H1 (cell line): ENCODE results near the gene PRKAA1. TPM values are rescaled to one million over a fixed set of nuclear protein-coding genes. Genes with fewer than 3 reads are reported as not detected.

Source experiments
- CTCF ChIA-PET: fragments of 300-600 bp; sonication (Branson Sonifier 250); formaldehyde crosslinking; loops from one replicate; lab custom pipeline; 2021; ENCODE audit not compliant: partially characterized antibody; lab: Charles Lee
- POLR2A ChIA-PET: fragments of 300-600 bp; sonication (Branson Sonifier 250); formaldehyde crosslinking; loops from one replicate; lab custom pipeline; 2021; ENCODE audit warnings: inconsistent platforms; ENCODE audit not compliant: partially characterized antibody; lab: Charles Lee
- DNase-seq, 2 experiments: peaks; one replicate each; pipeline versions ENCODE4 v3.0.0 to v3.0.0-alpha.2; 2010 to 2022; ENCODE audit warnings: low spot score in 2 of 2, low read depth in 1 of 2, mixed read lengths in 1 of 2
- FAIRE-seq: peaks from 2 replicates; lab custom pipeline; 2011; peaks lifted over from hg19 to GRCh38; lab: Jason Lieb, UNC
- H2AFZ ChIP-seq: 2 replicates; pipeline ENCODE4 v1.8.1; 2012; ENCODE audit warnings: low read length, inconsistent platforms
- H2AK5ac ChIP-seq: 2 replicates; pipeline ENCODE4 v1.6.1; 2013; ENCODE audit warnings: low read depth, low read length
- H2BK120ac ChIP-seq: replicated peaks from 2 replicates; pipeline ENCODE3; 2013; ENCODE audit warnings: low read depth, low read length, inconsistent platforms
- H2BK12ac ChIP-seq: 2 replicates; pipeline ENCODE4 v1.6.1; 2013; ENCODE audit warnings: low read depth, low read length
- H2BK15ac ChIP-seq: 2 replicates; pipeline ENCODE4 v1.6.1; 2013; ENCODE audit warnings: low read length
- H2BK20ac ChIP-seq: 2 replicates; pipeline ENCODE4 v1.6.1; 2013; ENCODE audit warnings: low read length
- H2BK5ac ChIP-seq: 2 replicates; pipeline ENCODE4 v1.6.1; 2013; ENCODE audit warnings: low read depth, low read length
- H3K14ac ChIP-seq: 2 replicates; pipeline ENCODE4 v1.6.1; 2013; ENCODE audit warnings: inconsistent platforms; ENCODE audit not compliant: insufficient read length
- H3K18ac ChIP-seq: 2 replicates; pipeline ENCODE4 v1.6.1; 2013; ENCODE audit warnings: low read length; ENCODE audit errors: extremely low read depth
- H3K23ac ChIP-seq: 2 replicates; pipeline ENCODE4 v1.6.1; 2013; ENCODE audit warnings: inconsistent platforms; ENCODE audit not compliant: insufficient read length
- H3K23me2 ChIP-seq: 2 replicates; pipeline ENCODE4 v1.6.1; 2013; ENCODE audit warnings: low read depth, low read length
- H3K27ac ChIP-seq: 2 replicates; pipeline ENCODE4 v1.6.1; 2011; ENCODE audit warnings: low read depth, low read length, inconsistent platforms
- H3K27me3 ChIP-seq, 4 experiments: replicated peaks in 1 of 4; 1 replicate in 1 of 4; 2 replicates in 3 of 4; pipeline versions ENCODE4 v1.6.1 to v1.8.1; 2011 to 2013; ENCODE audit warnings: low read length in 3 of 4, mild to moderate bottlenecking in 3 of 4, inconsistent platforms in 2 of 4, mixed read lengths in 2 of 4, moderate library complexity in 1 of 4; ENCODE audit not compliant: control insufficient read depth in 3 of 4, insufficient read depth in 3 of 4; ENCODE audit errors: extremely low read depth in 1 of 4
- H3K36me3 ChIP-seq, 4 experiments: 2 replicates each; pipeline versions ENCODE4 v1.6.1 to v1.8.1; 2011 to 2013; ENCODE audit warnings: mild to moderate bottlenecking in 4 of 4, low read length in 3 of 4, moderate library complexity in 2 of 4, control low read depth in 1 of 4, inconsistent platforms in 1 of 4; ENCODE audit not compliant: insufficient read depth in 4 of 4, control insufficient read depth in 2 of 4
- H3K4ac ChIP-seq: replicated peaks from 2 replicates; pipeline ENCODE3; 2013; ENCODE audit warnings: low read length, low read depth, mixed read lengths, inconsistent platforms; ENCODE audit not compliant: insufficient read length
- H3K4me1 ChIP-seq, 4 experiments: replicated peaks in 1 of 4; 1 replicate in 1 of 4; 2 replicates in 3 of 4; pipeline versions ENCODE4 v1.6.1 to v1.8.1; 2011 to 2013; ENCODE audit warnings: low read length in 3 of 4, inconsistent platforms in 2 of 4, mixed read lengths in 1 of 4; ENCODE audit not compliant: insufficient read depth in 4 of 4, control insufficient read depth in 3 of 4
- H3K4me2 ChIP-seq, 2 experiments: 2 replicates each; pipeline versions ENCODE4 v1.6.1 to v1.8.1; 2011 to 2013; ENCODE audit warnings: low read depth in 2 of 2, low read length in 2 of 2, control low read depth in 1 of 2, inconsistent platforms in 1 of 2, mild to moderate bottlenecking in 1 of 2; ENCODE audit not compliant: insufficient read depth in 1 of 2
- H3K4me3 ChIP-seq, 4 experiments: fragments of 200-600, 300-600 bp in 1 of 4; sonication (generic), shearing (Covaris generic), sonication (Bioruptor Twin) in 1 of 4; 2 replicates each; pipeline versions ENCODE4 v1.5.1 to v1.8.1; 2011 to 2016; ENCODE audit warnings: low read length in 4 of 4, low read depth in 3 of 4, control low read depth in 2 of 4, inconsistent platforms in 2 of 4, mild to moderate bottlenecking in 2 of 4, mixed read lengths in 1 of 4, moderate library complexity in 1 of 4; ENCODE audit not compliant: insufficient read depth in 2 of 4; ENCODE audit errors: extremely low read depth in 1 of 4
- H3K56ac ChIP-seq: replicated peaks from 2 replicates; pipeline ENCODE3; 2013; ENCODE audit warnings: low read depth, mild to moderate bottlenecking, mixed read lengths, low read length, inconsistent platforms; ENCODE audit not compliant: insufficient read length
- H3K79me1 ChIP-seq: 2 replicates; pipeline ENCODE4 v1.6.1; 2013; ENCODE audit warnings: low read depth, low read length, control low read depth
- H3K79me2 ChIP-seq, 2 experiments: 2 replicates each; pipeline versions ENCODE4 v1.6.1 to v1.8.1; 2012 to 2013; ENCODE audit warnings: low read length in 2 of 2, mild to moderate bottlenecking in 2 of 2, inconsistent platforms in 1 of 2; ENCODE audit not compliant: insufficient read depth in 2 of 2, control insufficient read depth in 1 of 2
- H3K9ac ChIP-seq, 4 experiments: replicated peaks in 1 of 4; 1 replicate in 1 of 4; 2 replicates in 3 of 4; pipeline versions ENCODE4 v1.6.1 to v1.8.1; 2011 to 2013; ENCODE audit warnings: low read depth in 3 of 4, low read length in 3 of 4, control low read depth in 2 of 4, mild to moderate bottlenecking in 2 of 4, moderate library complexity in 2 of 4, inconsistent platforms in 1 of 4; ENCODE audit errors: extremely low read depth in 1 of 4
- H3K9me3 ChIP-seq, 2 experiments: 2 replicates each; pipeline versions ENCODE4 v1.6.1 to v1.8.1; 2012 to 2013; ENCODE audit warnings: mild to moderate bottlenecking in 2 of 2, moderate library complexity in 2 of 2, control low read depth in 1 of 2, inconsistent platforms in 1 of 2, low read depth in 1 of 2, low read length in 1 of 2, mixed read lengths in 1 of 2; ENCODE audit not compliant: insufficient read depth in 2 of 2
- H4K20me1 ChIP-seq, 2 experiments: replicated peaks in 1 of 2; 2 replicates each; pipeline versions ENCODE3 to v1.8.1; 2011 to 2013; ENCODE audit warnings: inconsistent platforms in 2 of 2, low read length in 2 of 2, mild to moderate bottlenecking in 1 of 2; ENCODE audit not compliant: insufficient read depth in 2 of 2, control insufficient read depth in 1 of 2
- H4K5ac ChIP-seq: 2 replicates; pipeline ENCODE4 v1.6.1; 2013; ENCODE audit warnings: low read length, low read depth, mixed read lengths, inconsistent platforms; ENCODE audit not compliant: insufficient read length
- H4K8ac ChIP-seq: 2 replicates; pipeline ENCODE4 v1.8.0; 2013; ENCODE audit warnings: mild to moderate bottlenecking, moderate library complexity, low read length, inconsistent platforms; ENCODE audit not compliant: insufficient read depth; ENCODE audit errors: extremely low read depth
- H4K91ac ChIP-seq: replicated peaks from 2 replicates; pipeline ENCODE3; 2013; ENCODE audit warnings: low read length, mixed read lengths, inconsistent platforms; ENCODE audit not compliant: insufficient read length
- ASH2L ChIP-seq: fragments of 200-600, 300-600 bp; sonication (generic); IDR thresholded peaks from one replicate; pipeline ENCODE4 v1.7.1; 2017; ENCODE audit warnings: low read length
- FOSL1 ChIP-seq: IDR thresholded peaks from 2 replicates; pipeline ENCODE4 v1.6.1; 2011; ENCODE audit warnings: mild to moderate bottlenecking, low read depth, low read length, moderate library complexity; ENCODE audit not compliant: insufficient read depth
- KDM1A ChIP-seq: fragments of 200-600, 300-600 bp; sonication (generic); IDR thresholded peaks from 2 replicates; pipeline ENCODE4 v1.7.1; 2016; ENCODE audit warnings: mild to moderate bottlenecking, low read length, borderline replicate concordance
- SP2 ChIP-seq: IDR thresholded peaks from 2 replicates; pipeline ENCODE4 v1.6.1; 2012; ENCODE audit warnings: mild to moderate bottlenecking, low read length, inconsistent platforms
- TCF12 ChIP-seq: IDR thresholded peaks from 2 replicates; pipeline ENCODE4 v1.6.1; 2011; ENCODE audit warnings: low read depth, mild to moderate bottlenecking, low read length
- WGBS, 2 experiments: shearing (Covaris generic) in 1 of 2; methylation state at CpG; one replicate each; pipeline versions ENCODE4 v1.1.6 to v1.1.7; 2013 to 2015; ENCODE audit warnings: low lambda C conversion rate in 2 of 2, mixed read lengths in 2 of 2, inconsistent platforms in 1 of 2, low coverage in 1 of 2, missing lambda C conversion rate in 1 of 2; ENCODE audit not compliant: insufficient replicate concordance in 2 of 2, insufficient coverage in 1 of 2, insufficient read length in 1 of 2; ENCODE audit errors: extremely low coverage in 1 of 2, missing lambda C conversion rate in 1 of 2; 5-methylcytosine and 5-hydroxymethylcytosine counted together
- polyA plus RNA-seq, 7 experiments: library from polyadenylated mRNA; depleted of rRNA in 3 of 7; stranded (reverse) in 5 of 7; unstranded in 2 of 7; fragments of >200 nt in 5 of 7; fragments of 200-250 nt in 2 of 7; gene quantifications; 1 replicate in 5 of 7; 2 replicates in 1 of 7; 4 replicates in 1 of 7; pipeline versions ENCODE4 v1.2.1 to v1.2.3, GENCODE V29; 2011 to 2013; ENCODE audit warnings: missing spikeins in 2 of 7, mixed read lengths in 2 of 7
- total RNA-seq: library from RNA; stranded (reverse); fragmentation: NEBNext Ultra II Directional; extraction: Animal tissue kit (Norgen Biotek cat#: 25700); gene quantifications from 2 replicates; pipeline ENCODE4 v1.2.1, GENCODE V29; 2021

Gene PRKAA1
- total and polyA plus RNA-seq, 2 of the 8 experiments (the other 6 are each of a cell fraction or from before 2014, with no cell fraction given): 10.4 to 33.1 TPM

DNA sequence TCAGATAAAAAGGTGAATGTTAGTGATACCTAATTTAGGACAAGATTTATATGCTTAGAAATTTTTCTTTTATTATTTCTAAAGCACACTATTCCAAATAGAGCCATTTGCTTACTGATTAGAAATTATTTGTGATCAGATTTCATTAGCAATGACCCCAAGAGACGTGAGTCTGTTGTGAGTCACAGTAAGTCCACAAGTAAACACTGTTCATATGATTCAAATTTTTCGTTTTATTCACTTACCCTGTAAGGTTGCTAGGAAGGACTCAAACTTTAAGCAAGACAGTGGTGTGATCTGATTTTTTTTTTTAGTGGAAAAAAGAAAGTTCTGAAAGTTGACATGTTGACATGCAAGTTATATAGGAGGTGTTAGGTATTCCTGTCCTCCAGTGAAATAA, 44.2 kb upstream of the PRKAA1 start:
- no peak overlapping the region for H2AK5ac ChIP-seq
- H3K79me2 ChIP-seq: no peaks in the 10 kb centered on the region
- no peak overlapping the region for H3K18ac ChIP-seq
- H4K91ac ChIP-seq: no peak overlapping the region
- H3K56ac ChIP-seq: no peak overlapping the region
- no peak overlapping the region for H3K23ac ChIP-seq
- no peak overlapping the region for H4K8ac ChIP-seq
- ChIA-PET CTCF (no interaction called here), POLR2A (interaction anchor here (1.4 to 15.5 kb wide), 2 partner anchors 13 to 44 kb away, joined by 3 to 257 read pairs; partner anchors contain the start of genes PRKAA1 and RPL37)
- no peak overlapping the region for H3K4me3 ChIP-seq
- no peaks in the 10 kb centered on the region for H3K9me3 ChIP-seq
- H3K14ac ChIP-seq: no peak overlapping the region
- H3K4ac ChIP-seq: no peak overlapping the region
- H3K9ac ChIP-seq: no peak overlapping the region
- no peaks in the 10 kb centered on the region for H3K36me3 ChIP-seq
- no peak for DNase-seq
- H3K23me2 ChIP-seq: no peaks in the 10 kb centered on the region; the same call in 1 of the 2 replicates
- no peaks in the 10 kb centered on the region for H3K79me1 ChIP-seq
- H2BK15ac ChIP-seq: no peak overlapping the region
- no peak overlapping the region for H2BK12ac ChIP-seq
- H3K4me1 ChIP-seq: no peaks in the 10 kb centered on the region
- H2BK120ac ChIP-seq: no peak overlapping the region
- no peaks in the 10 kb centered on the region for H3K27me3 ChIP-seq
- WGBS, 2 experiments: 85% methylated on average over 2 of the region's 2 CpGs; no CpG with 5 or more reads in 1 of the 2 experiments
- H3K4me2 ChIP-seq: no peak overlapping the region
- H4K20me1 ChIP-seq: no peaks in the 10 kb centered on the region
- no peak for FAIRE-seq
- no peak overlapping the region for H2BK20ac ChIP-seq
- no peak overlapping the region for H2AFZ ChIP-seq
- H2BK5ac ChIP-seq: no peak overlapping the region
- no peak overlapping the region for H4K5ac ChIP-seq
- no peak overlapping the region for H3K27ac ChIP-seq
- TF ChIP-seq FOSL1 (no peak), TCF12 (no peak), ASH2L (no peak), SP2 (no peak), KDM1A (no peak)
